K562 (cell line): ENCODE data around the gene RAB5A. TPM values are rescaled to one million over a fixed set of nuclear protein-coding genes. Genes with fewer than 3 reads are reported as not detected.

Experiments
- ADNP ChIP-seq: fragments of 200-800 bp; sonication (Bioruptor generic); IDR thresholded peaks from 2 replicates; pipeline ENCODE4 v1.6.1; 2016; ENCODE audit warnings: missing genetic modification characterization, missing compliant biosample characterization
- ATF1 ChIP-seq, 2 experiments: fragments of 450-650 bp in 1 of 2; IDR thresholded peaks; 2 replicates each; pipeline ENCODE4 v1.6.1; 2016; ENCODE audit warnings: missing compliant biosample characterization in 1 of 2, missing genetic modification characterization in 1 of 2
- CREM ChIP-seq: IDR thresholded peaks from 2 replicates; pipeline ENCODE4 v1.6.1; 2014; ENCODE audit warnings: antibody characterized with exemption, low read depth
- E2F3 ChIP-seq: fragments of 250-450 bp; sonication (Bioruptor Pico); IDR thresholded peaks from 2 replicates; pipeline ENCODE4 v1.4.0; 2020; ENCODE audit warnings: mild to moderate bottlenecking
- ETV5 ChIP-seq: sonication (generic); formaldehyde crosslinking; IDR thresholded peaks from 2 replicates; pipeline ENCODE4 v1.4.0; 2020; ENCODE audit warnings: low read depth, mild to moderate bottlenecking, missing genetic modification reagents
- HDAC2 ChIP-seq: fragments of 450-650 bp; IDR thresholded peaks from 2 replicates; pipeline ENCODE4 v1.6.1; 2016; ENCODE audit warnings: mild to moderate bottlenecking
- HOXB6 ChIP-seq: fragments of 250-450 bp; sonication (Bioruptor Pico); IDR thresholded peaks from 2 replicates; pipeline ENCODE4 v1.5.1; 2022; ENCODE audit warnings: mild to moderate bottlenecking, borderline replicate concordance
- JUND ChIP-seq, 2 experiments: IDR thresholded peaks; 2 replicates in 1 of 2; 3 replicates in 1 of 2; pipeline ENCODE4 v1.6.1; 2011; ENCODE audit warnings: borderline replicate concordance in 2 of 2, low read depth in 2 of 2, low read length in 2 of 2, improper control_type of control experiment in 1 of 2, missing biosample characterization in 1 of 2, missing genetic modification characterization in 1 of 2, missing genetic modification reagents in 1 of 2
- MXI1 ChIP-seq: IDR thresholded peaks from 2 replicates; pipeline ENCODE4 v1.6.1; 2011; ENCODE audit warnings: low read depth, mild to moderate bottlenecking, improper control_type of control experiment, low read length
- NFIC ChIP-seq: fragments of 450-650 bp; IDR thresholded peaks from 2 replicates; pipeline ENCODE4 v1.6.1; 2017; ENCODE audit warnings: mild to moderate bottlenecking, inconsistent platforms
- RBM14 ChIP-seq: fragments of 200-400 bp; formaldehyde crosslinking; IDR thresholded peaks from 2 replicates; pipeline ENCODE4 v1.6.1; 2018; ENCODE audit warnings: low read depth, mild to moderate bottlenecking, low read length, moderate library complexity, borderline replicate concordance; ENCODE audit not compliant: insufficient read depth
- RUNX1 ChIP-seq: sonication (generic); IDR thresholded peaks from 2 replicates; pipeline ENCODE4 v1.6.1; 2016; ENCODE audit warnings: antibody characterized with exemption, low read depth
- STAG1 ChIP-seq: sonication (generic); formaldehyde crosslinking; IDR thresholded peaks from 2 replicates; pipeline ENCODE4 v1.5.0; 2020; ENCODE audit warnings: missing genetic modification reagents, borderline replicate concordance
- TAF9B ChIP-seq: fragments of 450-650 bp; IDR thresholded peaks from 2 replicates; pipeline ENCODE4 v1.6.1; 2018; ENCODE audit warnings: mild to moderate bottlenecking; ENCODE audit not compliant: partially characterized antibody
- TOE1 ChIP-seq, 2 experiments: fragments of 450-650 bp in 1 of 2; sonication (generic) in 1 of 2; formaldehyde crosslinking in 1 of 2; IDR thresholded peaks; 2 replicates each; pipeline versions ENCODE4 v1.7.1 to v1.8.0; 2016 to 2022; ENCODE audit warnings: borderline replicate concordance in 2 of 2, mild to moderate bottlenecking in 2 of 2, antibody characterized with exemption in 1 of 2, inconsistent platforms in 1 of 2, low read depth in 1 of 2, missing genetic modification reagents in 1 of 2, moderate library complexity in 1 of 2
- TSC22D4 ChIP-seq: fragments of 450-650 bp; IDR thresholded peaks from 2 replicates; pipeline ENCODE4 v1.6.1; 2016; ENCODE audit warnings: missing genetic modification characterization, missing biosample characterization, control low read depth
- ZKSCAN1 ChIP-seq: fragments of 150-350 bp; IDR thresholded peaks from 2 replicates; pipeline ENCODE4 v1.6.1; 2016; ENCODE audit warnings: low read depth, low read length
- ZNF124 ChIP-seq: sonication (generic); formaldehyde crosslinking; IDR thresholded peaks from 2 replicates; pipeline ENCODE4 v1.8.1; 2022; ENCODE audit warnings: missing genetic modification reagents
- ZNF146 ChIP-seq: IDR thresholded peaks from one replicate; pipeline ENCODE4 v1.6.1; 2018; ENCODE audit warnings: missing compliant biosample characterization; ENCODE audit not compliant: unreplicated experiment
- polyA plus RNA-seq, 8 experiments: library from polyadenylated mRNA; depleted of rRNA in 4 of 8; stranded (reverse) in 5 of 8; unstranded in 3 of 8; fragments of >200 nt; fragmentation: Nextera tagmentation in 2 of 8; fragmentation: Illumina TruSeq in 1 of 8; extraction: Ambion mirVana in 2 of 8; extraction: Trizol in 1 of 8; gene quantifications; 2 replicates each; pipeline versions ENCODE4 v1.2.1 to v1.2.3, GENCODE V29; 2011 to 2014; ENCODE audit warnings: inconsistent platforms in 1 of 8, missing spikeins in 1 of 8
- total RNA-seq, 7 experiments: library from RNA; depleted of rRNA in 6 of 7; stranded (reverse); fragments of >200 nt in 6 of 7; fragmentation: Illumina TruSeq in 2 of 7; extraction: Trizol in 2 of 7; gene quantifications; 2 replicates each; pipeline versions ENCODE4 v1.2.1 to v1.2.3, GENCODE V29; 2011 to 2021; ENCODE audit warnings: low replicate concordance in 1 of 7
- TF ChIP-seq, protein P1 (sequence below): fragments of 250-450 bp; sonication (Bioruptor Pico); IDR thresholded peaks from 2 replicates; pipeline ENCODE4 v1.5.0; 2021
- TF ChIP-seq, protein P2 (sequence below): fragments of 250-450 bp; sonication (Bioruptor Pico); IDR thresholded peaks from 2 replicates; pipeline ENCODE4 v1.9.0; 2021; ENCODE audit warnings: mild to moderate bottlenecking
- TF ChIP-seq, protein P3 (sequence below): fragments of 450-650 bp; IDR thresholded peaks from one replicate; pipeline ENCODE4 v1.6.1; 2018; ENCODE audit warnings: mild to moderate bottlenecking, moderate library complexity; ENCODE audit not compliant: partially characterized antibody
- TF ChIP-seq, protein P4 (sequence below): fragments of 450-650 bp; formaldehyde crosslinking; IDR thresholded peaks from 2 replicates; pipeline ENCODE4 v1.4.0; 2020; ENCODE audit warnings: mild to moderate bottlenecking, moderate library complexity
- TF ChIP-seq, protein P5 (sequence below): fragments of 450-650 bp; conservative IDR thresholded peaks from 2 replicates; pipeline ENCODE4 v1.6.1; 2016; ENCODE audit warnings: missing genetic modification characterization, low read depth, mild to moderate bottlenecking, missing compliant biosample characterization, moderate library complexity

RAB5A gene
- total and polyA plus RNA-seq, 9 of the 15 experiments (the other 6 are each of a cell fraction or from before 2014, with no cell fraction given) = 28.3 to 64.2 (median 49.0) TPM

DNA sequence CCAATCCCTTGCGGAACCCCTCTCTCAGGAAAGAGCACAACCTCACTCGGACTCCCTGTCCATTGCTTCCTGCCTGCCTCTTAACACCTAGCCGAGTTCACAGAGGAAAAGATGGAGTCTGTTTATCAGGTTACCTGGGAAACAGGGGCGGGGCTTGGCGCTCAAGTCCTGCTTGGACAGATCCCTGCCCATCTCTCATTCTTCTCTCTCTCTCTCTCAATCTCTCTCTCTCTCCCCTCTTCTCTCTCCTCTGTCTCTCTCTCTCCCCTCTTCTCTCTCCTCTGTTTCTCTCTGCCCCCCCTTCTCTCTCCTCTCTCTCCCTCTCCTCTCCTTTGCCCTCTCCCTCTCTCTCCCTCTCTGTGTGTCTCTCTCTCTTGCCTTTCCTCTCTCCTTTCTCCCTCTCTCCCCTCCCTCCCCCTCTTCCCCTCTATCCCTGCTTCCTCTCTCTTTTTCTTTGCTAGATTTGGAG lies 12.8 kb upstream of the RAB5A start, which contains the start of gene EFHB (continued):
- TF ChIP-seq ZKSCAN1 (no peak), ETV5 (no peak), RBM14 (no peak), NFIC (peak; percentile 52), E2F3 (no peak), JUND (IDR thresholded peaks at IDR 0.05; ENCODE audit: borderline replicate concordance, low read depth, low read length) (peak; percentile 44), JUND (tag; IDR thresholded peaks at IDR 0.05; ENCODE audit: borderline replicate concordance, low read depth, low read length) (0 out of 3 replicates have a peak, but pooled peaks have one; percentile 36), ZNF124 (CRISPR knock-in tag) (no peak), ATF1 (CRISPR knock-in tag; IDR thresholded peaks at IDR 0.05) (no peak), ATF1 (tag; IDR thresholded peaks at IDR 0.05) (no peak), ZNF146 (CRISPR knock-in tag) (no peak), TSC22D4 (tag) (0 out of 2 replicates have a peak, but pooled peaks have one; percentile 24), RUNX1 (no peak), STAG1 (no peak), HOXB6 (no peak), CREM (no peak), TAF9B (no peak), ADNP (tag) (no peak), HDAC2 (peak; percentile 86), TOE1 (IDR thresholded peaks at IDR 0.05; ENCODE audit: borderline replicate concordance) (peak; percentile 83), TOE1 (CRISPR knock-in tag; IDR thresholded peaks at IDR 0.05; ENCODE audit: borderline replicate concordance, low read depth) (no peak), MXI1 (0 out of 2 replicates have a peak, but pooled peaks have one; percentile 34)
- TF ChIP-seq, protein P1, sequence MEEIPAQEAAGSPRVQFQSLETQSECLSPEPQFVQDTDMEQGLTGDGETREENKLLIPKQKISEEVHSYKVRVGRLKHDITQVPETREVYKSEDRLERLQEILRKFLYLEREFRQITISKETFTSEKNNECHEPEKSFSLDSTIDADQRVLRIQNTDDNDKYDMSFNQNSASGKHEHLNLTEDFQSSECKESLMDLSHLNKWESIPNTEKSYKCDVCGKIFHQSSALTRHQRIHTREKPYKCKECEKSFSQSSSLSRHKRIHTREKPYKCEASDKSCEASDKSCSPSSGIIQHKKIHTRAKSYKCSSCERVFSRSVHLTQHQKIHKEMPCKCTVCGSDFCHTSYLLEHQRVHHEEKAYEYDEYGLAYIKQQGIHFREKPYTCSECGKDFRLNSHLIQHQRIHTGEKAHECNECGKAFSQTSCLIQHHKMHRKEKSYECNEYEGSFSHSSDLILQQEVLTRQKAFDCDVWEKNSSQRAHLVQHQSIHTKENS (CRISPR knock-in tag) = no peak
- TF ChIP-seq, protein P2, sequence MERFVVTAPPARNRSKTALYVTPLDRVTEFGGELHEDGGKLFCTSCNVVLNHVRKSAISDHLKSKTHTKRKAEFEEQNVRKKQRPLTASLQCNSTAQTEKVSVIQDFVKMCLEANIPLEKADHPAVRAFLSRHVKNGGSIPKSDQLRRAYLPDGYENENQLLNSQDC = no peak
- TF ChIP-seq, protein P3, sequence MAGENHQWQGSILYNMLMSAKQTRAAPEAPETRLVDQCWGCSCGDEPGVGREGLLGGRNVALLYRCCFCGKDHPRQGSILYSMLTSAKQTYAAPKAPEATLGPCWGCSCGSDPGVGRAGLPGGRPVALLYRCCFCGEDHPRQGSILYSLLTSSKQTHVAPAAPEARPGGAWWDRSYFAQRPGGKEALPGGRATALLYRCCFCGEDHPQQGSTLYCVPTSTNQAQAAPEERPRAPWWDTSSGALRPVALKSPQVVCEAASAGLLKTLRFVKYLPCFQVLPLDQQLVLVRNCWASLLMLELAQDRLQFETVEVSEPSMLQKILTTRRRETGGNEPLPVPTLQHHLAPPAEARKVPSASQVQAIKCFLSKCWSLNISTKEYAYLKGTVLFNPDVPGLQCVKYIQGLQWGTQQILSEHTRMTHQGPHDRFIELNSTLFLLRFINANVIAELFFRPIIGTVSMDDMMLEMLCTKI = no peak
- TF ChIP-seq, protein P4, sequence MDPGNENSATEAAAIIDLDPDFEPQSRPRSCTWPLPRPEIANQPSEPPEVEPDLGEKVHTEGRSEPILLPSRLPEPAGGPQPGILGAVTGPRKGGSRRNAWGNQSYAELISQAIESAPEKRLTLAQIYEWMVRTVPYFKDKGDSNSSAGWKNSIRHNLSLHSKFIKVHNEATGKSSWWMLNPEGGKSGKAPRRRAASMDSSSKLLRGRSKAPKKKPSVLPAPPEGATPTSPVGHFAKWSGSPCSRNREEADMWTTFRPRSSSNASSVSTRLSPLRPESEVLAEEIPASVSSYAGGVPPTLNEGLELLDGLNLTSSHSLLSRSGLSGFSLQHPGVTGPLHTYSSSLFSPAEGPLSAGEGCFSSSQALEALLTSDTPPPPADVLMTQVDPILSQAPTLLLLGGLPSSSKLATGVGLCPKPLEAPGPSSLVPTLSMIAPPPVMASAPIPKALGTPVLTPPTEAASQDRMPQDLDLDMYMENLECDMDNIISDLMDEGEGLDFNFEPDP = no peak
- TF ChIP-seq, protein P5, sequence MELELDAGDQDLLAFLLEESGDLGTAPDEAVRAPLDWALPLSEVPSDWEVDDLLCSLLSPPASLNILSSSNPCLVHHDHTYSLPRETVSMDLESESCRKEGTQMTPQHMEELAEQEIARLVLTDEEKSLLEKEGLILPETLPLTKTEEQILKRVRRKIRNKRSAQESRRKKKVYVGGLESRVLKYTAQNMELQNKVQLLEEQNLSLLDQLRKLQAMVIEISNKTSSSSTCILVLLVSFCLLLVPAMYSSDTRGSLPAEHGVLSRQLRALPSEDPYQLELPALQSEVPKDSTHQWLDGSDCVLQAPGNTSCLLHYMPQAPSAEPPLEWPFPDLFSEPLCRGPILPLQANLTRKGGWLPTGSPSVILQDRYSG (tag) = no peak
